ENCODE results near the gene WSCD2. TPM values are rescaled to one million over a fixed set of nuclear protein-coding genes. Genes with fewer than 3 reads are reported as not detected.

Gene WSCD2
- polyA plus RNA-seq, 1 experiment, result not detected

DNA sequence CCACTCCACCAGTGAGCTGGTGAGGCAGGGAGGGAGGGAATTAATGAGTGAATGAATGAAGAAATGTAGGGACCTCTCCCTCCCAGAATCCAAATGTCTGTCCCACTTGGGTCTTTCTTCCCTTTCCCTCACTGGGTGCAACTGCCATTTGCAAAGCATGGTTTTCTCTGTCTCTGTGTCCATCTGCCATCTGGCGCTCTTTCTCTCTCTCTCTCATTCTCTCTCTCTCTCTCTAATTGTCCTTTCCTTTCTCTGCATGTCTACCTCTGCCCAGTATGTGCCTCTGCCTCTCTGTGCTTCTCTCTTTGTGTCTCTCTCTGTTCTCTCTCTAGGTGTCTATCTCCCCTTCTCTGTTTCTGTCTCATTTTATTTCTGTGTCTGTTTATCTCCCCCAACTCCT is 107.3 kb downstream of the WSCD2 start:
- Histone ChIP-seq H3K27me3 (ENCODE audit: control insufficient read depth, insufficient read depth, low read length) (no peaks in the 10 kb centered on the region), H3K36me3 (ENCODE audit: control insufficient read depth, insufficient read depth, low read length) (no peaks in the 10 kb centered on the region), H3K4me3 (ENCODE audit: low read depth, low read length) (no peak overlapping the region)
- ChIA-PET CTCF (no interaction called here), POLR2A (no interaction called here)
- TF ChIP-seq, protein P1, sequence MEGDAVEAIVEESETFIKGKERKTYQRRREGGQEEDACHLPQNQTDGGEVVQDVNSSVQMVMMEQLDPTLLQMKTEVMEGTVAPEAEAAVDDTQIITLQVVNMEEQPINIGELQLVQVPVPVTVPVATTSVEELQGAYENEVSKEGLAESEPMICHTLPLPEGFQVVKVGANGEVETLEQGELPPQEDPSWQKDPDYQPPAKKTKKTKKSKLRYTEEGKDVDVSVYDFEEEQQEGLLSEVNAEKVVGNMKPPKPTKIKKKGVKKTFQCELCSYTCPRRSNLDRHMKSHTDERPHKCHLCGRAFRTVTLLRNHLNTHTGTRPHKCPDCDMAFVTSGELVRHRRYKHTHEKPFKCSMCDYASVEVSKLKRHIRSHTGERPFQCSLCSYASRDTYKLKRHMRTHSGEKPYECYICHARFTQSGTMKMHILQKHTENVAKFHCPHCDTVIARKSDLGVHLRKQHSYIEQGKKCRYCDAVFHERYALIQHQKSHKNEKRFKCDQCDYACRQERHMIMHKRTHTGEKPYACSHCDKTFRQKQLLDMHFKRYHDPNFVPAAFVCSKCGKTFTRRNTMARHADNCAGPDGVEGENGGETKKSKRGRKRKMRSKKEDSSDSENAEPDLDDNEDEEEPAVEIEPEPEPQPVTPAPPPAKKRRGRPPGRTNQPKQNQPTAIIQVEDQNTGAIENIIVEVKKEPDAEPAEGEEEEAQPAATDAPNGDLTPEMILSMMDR (IDR thresholded peaks at IDR 0.05; ENCODE audit: insufficient read depth, low read depth, low read length), result no peak
- no peak for DNase-seq (ENCODE audit: low read depth)

DNA sequence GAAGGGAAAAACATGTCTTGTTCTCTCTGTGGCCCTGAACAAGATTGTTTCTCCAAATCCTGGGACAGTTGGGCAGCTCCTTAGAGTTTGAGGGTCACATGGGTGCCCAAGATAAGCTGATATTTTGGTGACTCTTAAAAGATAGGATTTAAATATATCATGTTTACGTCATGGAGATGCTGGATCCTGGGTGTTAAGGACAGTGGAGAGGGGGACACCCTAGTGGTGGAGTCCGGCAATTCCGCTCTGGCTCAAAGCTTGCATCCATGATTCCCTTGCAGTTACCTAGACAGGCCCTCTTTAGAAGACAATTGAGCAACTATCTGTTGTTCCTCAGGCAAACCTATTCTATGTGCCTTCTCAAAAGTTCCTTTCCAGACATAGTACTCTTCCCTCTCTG is 108.2 kb downstream of the WSCD2 start:
- no peak for DNase-seq (ENCODE audit: low read depth)
- ChIA-PET POLR2A (no interaction called here), CTCF (interaction anchor here (0.6 kb wide), 1 partner anchor 43 kb away, joined by 3 read pairs; no protein-coding TSS in a partner anchor)
- TF ChIP-seq, protein P1 (IDR thresholded peaks at IDR 0.05; ENCODE audit: insufficient read depth, low read depth, low read length), result no peak
- H3K36me3 ChIP-seq (ENCODE audit: control insufficient read depth, insufficient read depth, low read length), result no peaks in the 10 kb centered on the region
- no peak overlapping the region for H3K4me3 ChIP-seq (ENCODE audit: low read depth, low read length)
- no peaks in the 10 kb centered on the region; the same call in 1 of the 2 replicates for H3K27me3 ChIP-seq (ENCODE audit: control insufficient read depth, insufficient read depth, low read length)

DNA sequence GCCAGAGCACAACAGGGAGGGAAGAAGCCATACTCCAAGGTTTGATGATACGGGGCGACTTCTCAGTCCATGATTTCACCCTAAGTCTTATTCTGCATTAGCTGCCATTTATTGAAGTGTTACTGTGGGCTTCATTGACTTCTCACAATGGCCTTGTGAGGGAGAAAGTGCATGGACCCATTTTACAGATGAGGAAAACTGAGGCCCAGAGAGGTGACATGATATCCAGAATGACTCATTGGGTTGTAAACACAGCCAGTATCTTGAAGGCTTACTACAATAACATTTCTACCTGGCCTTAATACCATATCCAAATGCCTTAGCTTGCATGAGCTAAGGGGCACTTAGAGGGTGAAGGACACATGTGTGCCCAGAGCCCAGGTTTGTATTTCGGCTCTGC is 109.4 kb downstream of the WSCD2 start:
- H3K27me3 ChIP-seq (ENCODE audit: control insufficient read depth, insufficient read depth, low read length), result no peaks in the 10 kb centered on the region; the same call in 1 of the 2 replicates
- DNase-seq (ENCODE audit: low read depth), result no peak
- H3K36me3 ChIP-seq (ENCODE audit: control insufficient read depth, insufficient read depth, low read length), result no peaks in the 10 kb centered on the region
- TF ChIP-seq, protein P1 (IDR thresholded peaks at IDR 0.05; ENCODE audit: insufficient read depth, low read depth, low read length), result no peak
- ChIA-PET POLR2A (no interaction called here), CTCF (no interaction called here)
- H3K4me3 ChIP-seq (ENCODE audit: low read depth, low read length), result no peak overlapping the region

DNA sequence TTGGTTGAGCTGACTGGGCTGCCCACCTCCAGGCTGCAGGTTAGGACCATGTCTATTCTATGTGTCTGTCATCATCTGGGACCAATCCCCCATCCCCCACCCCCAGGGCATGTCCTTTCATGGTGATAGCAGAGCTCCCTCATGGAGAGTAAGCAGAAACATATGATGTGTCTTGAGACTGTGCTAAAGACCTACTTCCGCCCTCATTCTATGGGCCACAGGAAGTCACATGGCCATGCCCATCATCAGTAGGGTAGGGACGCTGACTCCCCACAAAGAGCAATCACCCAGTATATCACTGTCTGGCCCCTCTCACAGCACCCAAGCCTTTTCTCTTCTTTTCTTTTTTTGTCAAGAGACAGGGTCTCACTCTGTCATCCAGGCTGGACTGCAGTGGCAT is 110.3 kb downstream of the WSCD2 start:
- no peaks in the 10 kb centered on the region; the same call in 1 of the 2 replicates for H3K27me3 ChIP-seq (ENCODE audit: control insufficient read depth, insufficient read depth, low read length)
- no peak for DNase-seq (ENCODE audit: low read depth)
- ChIA-PET POLR2A (no interaction called here), CTCF (no interaction called here)
- no peaks in the 10 kb centered on the region for H3K36me3 ChIP-seq (ENCODE audit: control insufficient read depth, insufficient read depth, low read length)
- TF ChIP-seq, protein P1 (IDR thresholded peaks at IDR 0.05; ENCODE audit: insufficient read depth, low read depth, low read length), result no peak
- no peak overlapping the region for H3K4me3 ChIP-seq (ENCODE audit: low read depth, low read length)

DNA sequence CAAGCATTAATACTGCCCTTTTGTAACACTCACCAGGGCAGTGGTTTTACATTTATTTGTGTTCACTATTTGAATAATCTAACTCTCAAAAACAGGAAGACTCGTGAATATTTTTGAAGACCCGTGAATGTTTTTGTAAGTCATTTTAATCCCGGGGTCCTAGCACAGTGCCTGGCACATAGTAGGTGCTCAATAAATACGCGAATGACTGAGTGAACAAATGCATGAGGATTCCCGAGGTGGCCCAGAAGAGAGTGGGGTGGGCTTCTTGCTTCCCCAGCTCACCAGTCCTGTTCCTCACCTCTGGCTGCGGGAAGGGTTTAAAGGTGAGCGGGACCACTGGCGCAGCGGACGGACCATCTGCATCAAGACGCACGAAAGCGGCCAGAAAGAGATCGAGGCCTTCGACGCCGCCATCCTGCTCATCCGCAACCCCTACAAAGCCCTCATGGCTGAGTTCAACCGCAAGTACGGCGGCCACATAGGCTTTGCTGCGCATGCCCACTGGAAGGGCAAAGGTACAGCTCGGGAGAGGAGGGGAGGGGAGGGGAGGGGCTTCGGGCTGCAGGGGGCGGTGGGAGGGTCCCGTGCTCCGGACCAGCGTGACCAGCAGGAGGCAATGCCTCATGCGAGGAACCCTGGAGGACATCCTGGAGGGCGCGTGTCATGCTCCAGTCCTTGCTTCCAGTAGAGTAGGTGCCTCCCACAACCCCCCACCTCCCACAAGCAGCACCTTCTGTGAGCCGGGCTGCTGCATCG is 111.1 kb downstream of the WSCD2 start:
- CTCF ChIA-PET, result no interaction called here
- no peak overlapping the region for H3K4me3 ChIP-seq (ENCODE audit: low read depth, low read length)
- POLR2A ChIA-PET, result no interaction called here

More for the DNA sequence above, 111.1 kb downstream of the WSCD2 start:
- no peaks in the 10 kb centered on the region for H3K36me3 ChIP-seq (ENCODE audit: control insufficient read depth, insufficient read depth, low read length)
- no peaks in the 10 kb centered on the region; the same call in 1 of the 2 replicates for H3K27me3 ChIP-seq (ENCODE audit: control insufficient read depth, insufficient read depth, low read length)
- DNase-seq (ENCODE audit: low read depth), result no peak
- TF ChIP-seq, protein P1 (IDR thresholded peaks at IDR 0.05; ENCODE audit: insufficient read depth, low read depth, low read length), result no peak
